Epithelial cell of esophagus (primary cell): ENCODE results near the gene PLA1A.

Source experiments
- DNase-seq: peaks from one replicate; pipeline ENCODE4 v3.0.0; 2010; ENCODE audit warnings: low read depth
- H3K4me3 ChIP-seq: 2 replicates; pipeline ENCODE4 v1.5.1; 2011; ENCODE audit warnings: mild to moderate bottlenecking, low read length, control low read depth
- CTCF ChIP-seq: IDR thresholded peaks from 2 replicates; pipeline ENCODE4 v1.5.1; 2011; ENCODE audit warnings: low read depth, mild to moderate bottlenecking, low read length, control low read depth, inconsistent platforms; ENCODE audit not compliant: insufficient read depth; ENCODE audit errors: missing control alignments

Gene PLA1A

GRCh38 chr3:119579366-119580066 is 18.2 kb upstream of the PLA1A start, which contains the start of gene ADPRH:
Gene ADPRH (plus strand): TSS chr3:119579492. CDS start chr3:119582170, 2,678 bp downstream.
- no peak for TF ChIP-seq CTCF
- peak; percentile 65 for DNase-seq
- H3K4me3 ChIP-seq = peak within 1 kb of the TSS; percentile 51

GRCh38 chr3:119580067-119580760 is 17.5 kb upstream of the PLA1A start:
- no peak for TF ChIP-seq CTCF
- peak; percentile 6 for DNase-seq
- H3K4me3 ChIP-seq = peak overlapping the region; percentile 51

- H3K4me3 ChIP-seq = no peak overlapping the region
- peak; percentile 50 for DNase-seq
- TF ChIP-seq CTCF = no peak
These were observed 15.5 kb upstream of the PLA1A start for GRCh38 chr3:119582178-119582577.

- DNase-seq = no peak
- no peak overlapping the region for H3K4me3 ChIP-seq
- TF ChIP-seq CTCF = no peak
These were observed 12.5 kb upstream of the PLA1A start for GRCh38 chr3:119585208-119585607.

- H3K4me3 ChIP-seq = no peak overlapping the region
- TF ChIP-seq CTCF = no peak
- no peak for DNase-seq
These were observed 11.7 kb upstream of the PLA1A start for GRCh38 chr3:119585856-119586570.

- TF ChIP-seq CTCF = no peak
- DNase-seq = no peak
- no peak overlapping the region for H3K4me3 ChIP-seq
These were observed 10.9 kb upstream of the PLA1A start for GRCh38 chr3:119586733-119587172.
